BE2C (cell line): Measurements from ENCODE around the gene VWA1.

ENCODE experiments used
- DNase-seq: peaks from one replicate; pipeline ENCODE4 v3.0.0-alpha.2; 2020
- H3K27me3 ChIP-seq: fragments of 250-450 bp; sonication (Bioruptor Pico); 2 replicates; pipeline ENCODE4 v1.5.1; 2020; ENCODE audit warnings: mild to moderate bottlenecking
- H3K36me3 ChIP-seq: fragments of 250-450 bp; sonication (Bioruptor Pico); 2 replicates; pipeline ENCODE4 v1.5.1; 2020; ENCODE audit warnings: mild to moderate bottlenecking
- H3K4me1 ChIP-seq: fragments of 250-450 bp; sonication (Bioruptor Pico); 2 replicates; pipeline ENCODE4 v1.5.1; 2020
- H3K4me3 ChIP-seq: 2 replicates; pipeline ENCODE4 v1.5.1; 2011; ENCODE audit warnings: low read depth, low read length
- H3K9me3 ChIP-seq: fragments of 250-450 bp; sonication (Bioruptor Pico); 2 replicates; pipeline ENCODE4 v1.5.1; 2020
- CTCF ChIP-seq: IDR thresholded peaks from 2 replicates; pipeline ENCODE4 v1.5.1; 2012; ENCODE audit warnings: mild to moderate bottlenecking, low read depth, low read length

The VWA1 gene

GRCh38 chr1:1398677-1399186 is 36.8 kb upstream of the VWA1 start:
- no peak for TF ChIP-seq CTCF
- Histone ChIP-seq H3K36me3 (peaks cover 69% of the 10 kb centered on the region), H3K9me3 (no peaks in the 10 kb centered on the region), H3K4me3 (peak overlapping the region; percentile 87), H3K27me3 (no peaks in the 10 kb centered on the region), H3K4me1 (no peaks in the 10 kb centered on the region; the same call in 1 of the 2 replicates)
- no peak for DNase-seq

- Histone ChIP-seq H3K9me3 (no peaks in the 10 kb centered on the region), H3K36me3 (peaks cover 65% of the 10 kb centered on the region), H3K4me1 (no peaks in the 10 kb centered on the region; the same call in 1 of the 2 replicates), H3K27me3 (no peaks in the 10 kb centered on the region), H3K4me3 (peak within 1 kb of the TSS; percentile 87)
- peak; percentile 51 for TF ChIP-seq CTCF
- peak; percentile 100 for DNase-seq
Observed at GRCh38 chr1:1399187-1399871, 36.2 kb upstream of the VWA1 start, which contains the start of gene CCNL2. Gene CCNL2 (minus strand): TSS chr1:1399335. CDS start chr1:1399306, 29 bp downstream.

GRCh38 chr1:1399872-1400575 is 35.5 kb upstream of the VWA1 start:
- H3K9me3 ChIP-seq = no peaks in the 10 kb centered on the region
- no peak for TF ChIP-seq CTCF
- peaks cover 67% of the 10 kb centered on the region for H3K36me3 ChIP-seq
- H3K4me3 ChIP-seq = peak overlapping the region; percentile 87
- H3K4me1 ChIP-seq = no peaks in the 10 kb centered on the region; the same call in 1 of the 2 replicates
- no peak for DNase-seq
- H3K27me3 ChIP-seq = no peaks in the 10 kb centered on the region

- H3K4me1 ChIP-seq = no peaks in the 10 kb centered on the region; the same call in 1 of the 2 replicates
- H3K36me3 ChIP-seq = peaks cover 67% of the 10 kb centered on the region
- no peak for DNase-seq
Observed at GRCh38 chr1:1400576-1401456, 34.7 kb upstream of the VWA1 start.

GRCh38 chr1:1401457-1402010 is 34.0 kb upstream of the VWA1 start:
- DNase-seq = no peak
- Histone ChIP-seq H3K9me3 (no peaks in the 10 kb centered on the region), H3K4me1 (no peaks in the 10 kb centered on the region; the same call in 1 of the 2 replicates), H3K27me3 (no peaks in the 10 kb centered on the region), H3K36me3 (peaks cover 72% of the 10 kb centered on the region), H3K4me3 (no peak overlapping the region)
- no peak for TF ChIP-seq CTCF

More at GRCh38 chr1:1400576-1401456, 34.7 kb upstream of the VWA1 start:
- Histone ChIP-seq H3K27me3 (no peaks in the 10 kb centered on the region), H3K9me3 (no peaks in the 10 kb centered on the region), H3K4me3 (peak overlapping the region; percentile 87)
- no peak for TF ChIP-seq CTCF
